GM18507 (cell line): ENCODE results near the gene EPN1.

Experiments used
- DNase-seq: peaks from one replicate; pipeline ENCODE4 v3.0.0; 2011; ENCODE audit warnings: low read depth; ENCODE audit not compliant: insufficient read length; ENCODE audit errors: extremely low spot score
- FAIRE-seq: peaks from 2 replicates; lab custom pipeline; 2011; peaks lifted over from hg19 to GRCh38; lab: Jason Lieb, UNC

Gene EPN1

DNA sequence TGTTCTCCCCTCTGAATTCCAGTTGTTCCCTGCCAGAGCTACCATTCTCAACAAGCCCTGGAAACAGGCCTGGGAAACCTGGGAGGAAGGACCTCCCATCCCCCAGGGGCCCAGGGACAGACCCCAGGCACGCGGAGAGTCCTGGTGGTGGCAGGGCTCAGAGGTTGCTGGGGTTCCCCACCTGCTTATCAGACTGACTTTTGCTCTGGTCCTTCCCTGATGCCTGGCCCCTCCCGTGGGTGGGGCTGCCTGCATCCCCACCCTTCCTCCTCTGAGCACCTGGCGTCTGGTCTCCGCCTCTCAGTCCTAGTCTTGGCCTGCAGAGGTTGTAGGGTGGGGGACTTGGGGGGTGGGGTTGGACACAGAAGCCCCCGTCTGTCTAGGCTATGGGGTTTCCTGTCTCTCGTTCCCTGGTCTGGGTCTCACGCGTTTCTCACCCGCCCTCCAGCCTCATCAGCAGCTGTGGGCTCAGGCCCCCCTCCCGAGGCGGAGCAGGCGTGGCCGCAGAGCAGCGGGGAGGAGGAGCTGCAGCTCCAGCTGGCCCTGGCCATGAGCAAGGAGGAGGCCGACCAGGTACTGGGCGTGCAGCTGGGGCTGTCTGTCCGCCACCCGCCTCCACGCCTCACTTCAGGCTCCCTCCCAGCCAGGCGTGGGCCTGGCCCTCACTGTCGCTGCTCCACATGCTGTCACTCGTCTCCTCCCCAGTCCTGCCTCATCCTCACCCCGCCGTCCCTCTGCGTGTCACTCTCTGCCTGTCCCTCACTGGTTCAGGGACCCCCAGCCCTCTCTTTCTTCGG is 13.6 kb downstream of the EPN1 start:
- DNase-seq (no peak), FAIRE-seq (no peak)

DNA sequence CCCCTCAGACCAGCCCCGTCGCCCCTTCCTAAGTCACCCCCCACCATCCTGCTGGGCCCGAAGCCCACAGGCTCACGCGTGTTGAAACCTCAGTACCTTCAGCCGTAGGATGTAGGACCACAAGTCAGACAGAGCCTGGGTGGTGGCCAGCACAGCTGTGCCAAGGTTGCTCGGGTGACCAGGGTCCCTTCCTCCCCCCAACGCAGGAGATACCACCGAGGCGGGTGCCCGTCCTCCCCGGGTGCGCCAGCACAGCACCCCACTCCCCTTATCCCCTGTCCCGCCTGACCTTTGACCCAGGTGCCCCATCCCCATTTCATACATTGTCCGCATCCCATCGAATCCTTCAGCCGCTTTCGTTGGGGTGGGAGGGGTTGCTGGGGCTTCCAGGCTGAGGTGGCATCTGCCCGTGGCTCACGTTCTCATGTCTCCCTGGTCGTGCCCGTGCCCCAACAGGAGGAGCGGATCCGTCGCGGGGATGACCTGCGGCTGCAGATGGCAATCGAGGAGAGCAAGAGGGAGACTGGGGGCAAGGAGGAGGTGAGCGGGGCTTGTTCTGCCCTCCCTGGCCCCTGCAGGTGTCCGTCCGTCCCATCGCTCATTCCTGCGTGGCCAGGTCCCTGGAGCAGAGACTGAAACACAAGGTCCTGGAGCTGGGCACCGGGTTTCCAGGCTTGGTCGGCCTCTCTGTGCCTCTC is 14.5 kb downstream of the EPN1 start:
- FAIRE-seq: no peak
- DNase-seq: no peak

DNA sequence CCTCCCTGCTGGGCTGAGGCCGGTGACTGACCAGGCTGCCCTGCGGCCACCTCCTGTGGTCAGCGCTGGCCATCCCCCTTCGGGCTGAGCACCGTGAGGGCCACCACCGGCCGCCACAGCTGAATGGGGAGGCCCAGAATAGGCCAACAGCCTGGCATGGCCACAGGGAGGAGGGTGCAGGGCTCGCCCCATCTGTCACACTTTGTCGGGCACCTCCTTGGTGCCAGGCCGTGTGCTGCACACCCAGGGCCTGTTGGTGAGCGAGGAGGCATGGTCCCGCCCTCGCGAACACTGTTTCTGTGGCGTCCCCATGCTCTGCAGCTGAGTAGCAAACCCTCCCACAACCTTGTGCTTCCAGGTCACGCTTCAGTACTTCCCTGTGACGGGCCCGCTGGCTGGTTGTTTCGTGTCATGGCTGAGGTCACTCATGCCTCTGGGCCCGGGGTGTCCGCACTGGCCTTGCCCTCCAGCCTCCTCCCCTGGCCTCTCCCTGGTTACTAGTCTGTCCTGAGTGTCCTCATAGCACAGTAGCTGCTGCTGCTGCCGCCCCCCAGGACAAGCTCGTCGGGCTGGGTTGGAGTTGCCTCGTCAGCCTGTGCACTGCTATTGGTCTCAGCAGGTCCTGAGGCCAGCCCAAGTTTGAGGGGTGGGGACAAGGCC is 15.2 kb downstream of the EPN1 start:
- no peak for FAIRE-seq
- DNase-seq: no peak

DNA sequence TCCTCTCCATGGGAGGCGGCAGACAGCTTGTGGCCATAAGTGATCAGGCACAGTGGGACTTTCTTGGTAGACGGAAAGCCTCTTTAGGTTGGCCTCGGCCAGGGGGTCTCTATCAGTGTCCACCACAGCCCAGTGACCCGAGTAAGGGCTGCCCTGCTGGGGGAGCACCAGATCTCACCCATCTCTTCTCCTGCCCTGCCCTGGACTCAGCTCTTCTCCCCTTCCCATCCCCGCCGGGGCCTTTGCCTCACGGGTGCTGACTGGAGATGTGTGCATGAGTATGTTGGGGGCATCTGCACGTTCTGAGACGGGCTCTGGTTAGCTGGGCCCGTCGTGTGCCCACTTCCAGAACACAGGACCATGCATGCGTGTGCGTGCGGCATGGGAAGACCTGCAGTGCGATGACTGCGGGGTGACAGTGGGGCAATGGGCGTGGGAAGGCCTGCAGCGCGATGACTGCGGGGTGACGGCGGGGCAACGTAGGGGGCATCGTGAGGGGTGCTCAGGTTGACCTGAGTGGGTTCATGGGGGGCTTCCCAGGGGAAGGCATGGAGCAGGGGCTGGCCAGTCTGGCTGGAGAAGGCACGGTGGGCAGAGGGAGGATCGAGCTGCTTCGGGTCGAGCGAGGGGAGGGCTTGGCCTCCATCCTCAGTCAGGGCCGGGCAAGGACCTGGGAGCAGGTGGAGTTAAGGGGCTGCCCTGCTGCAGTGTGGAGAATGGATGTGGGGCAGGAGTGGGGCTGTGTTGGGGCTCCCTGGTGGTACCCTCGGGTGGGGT is 15.9 kb downstream of the EPN1 start:
- FAIRE-seq (no peak), DNase-seq (no peak)

DNA sequence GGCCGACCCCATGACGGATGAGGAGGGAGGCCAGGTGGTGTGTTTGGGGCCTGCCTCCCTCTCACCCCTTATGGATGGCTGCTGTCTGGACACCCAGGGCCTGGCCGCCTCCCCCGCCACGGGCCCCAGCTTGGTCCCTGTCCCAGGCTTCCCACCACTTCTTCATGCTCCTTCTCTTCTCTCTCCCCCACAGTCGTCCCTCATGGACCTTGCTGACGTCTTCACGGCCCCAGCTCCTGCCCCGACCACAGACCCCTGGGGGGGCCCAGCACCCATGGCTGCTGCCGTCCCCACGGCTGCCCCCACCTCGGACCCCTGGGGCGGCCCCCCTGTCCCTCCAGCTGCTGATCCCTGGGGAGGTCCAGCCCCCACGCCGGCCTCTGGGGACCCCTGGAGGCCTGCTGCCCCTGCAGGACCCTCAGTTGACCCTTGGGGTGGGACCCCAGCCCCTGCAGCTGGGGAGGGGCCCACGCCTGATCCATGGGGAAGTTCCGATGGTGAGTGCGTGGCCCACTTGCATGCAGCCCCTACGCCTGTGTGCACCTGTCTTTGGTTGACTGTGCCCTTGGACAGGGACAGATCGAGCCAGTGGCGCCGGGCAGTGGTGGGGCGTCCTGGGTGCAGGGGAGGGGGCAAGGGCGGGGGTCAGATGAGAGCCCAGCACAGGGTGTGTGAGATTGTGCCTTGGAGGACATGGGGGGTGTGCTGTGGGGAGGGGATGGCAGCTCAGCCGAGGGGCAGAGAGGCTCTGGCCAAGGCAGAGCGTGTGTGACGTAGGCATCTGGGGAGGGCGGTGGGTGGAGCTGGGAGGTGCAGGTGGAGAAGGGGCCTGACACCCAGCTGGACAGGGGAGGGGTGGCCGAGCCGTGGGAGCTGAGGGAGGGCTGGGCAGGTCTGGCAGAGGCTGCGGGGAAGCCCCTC is 16.8 kb downstream of the EPN1 start:
- FAIRE-seq (no peak), DNase-seq (no peak)

DNA sequence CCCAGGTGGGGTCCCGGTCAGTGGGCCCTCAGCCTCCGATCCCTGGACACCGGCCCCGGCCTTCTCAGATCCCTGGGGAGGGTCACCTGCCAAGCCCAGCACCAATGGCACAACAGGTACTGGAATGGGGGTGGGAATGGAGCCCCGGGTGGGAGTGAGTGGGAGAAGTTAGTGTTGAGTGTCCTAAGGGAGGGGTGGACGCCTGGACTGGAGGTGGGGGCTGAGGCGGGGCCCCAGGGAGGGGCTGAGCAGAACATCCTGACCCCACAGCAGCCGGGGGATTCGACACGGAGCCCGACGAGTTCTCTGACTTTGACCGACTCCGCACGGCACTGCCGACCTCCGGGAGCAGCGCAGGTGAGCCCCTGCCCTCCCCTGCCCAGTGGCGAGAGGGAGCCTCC is 17.7 kb downstream of the EPN1 start:
- DNase-seq (no peak), FAIRE-seq (no peak)

DNA sequence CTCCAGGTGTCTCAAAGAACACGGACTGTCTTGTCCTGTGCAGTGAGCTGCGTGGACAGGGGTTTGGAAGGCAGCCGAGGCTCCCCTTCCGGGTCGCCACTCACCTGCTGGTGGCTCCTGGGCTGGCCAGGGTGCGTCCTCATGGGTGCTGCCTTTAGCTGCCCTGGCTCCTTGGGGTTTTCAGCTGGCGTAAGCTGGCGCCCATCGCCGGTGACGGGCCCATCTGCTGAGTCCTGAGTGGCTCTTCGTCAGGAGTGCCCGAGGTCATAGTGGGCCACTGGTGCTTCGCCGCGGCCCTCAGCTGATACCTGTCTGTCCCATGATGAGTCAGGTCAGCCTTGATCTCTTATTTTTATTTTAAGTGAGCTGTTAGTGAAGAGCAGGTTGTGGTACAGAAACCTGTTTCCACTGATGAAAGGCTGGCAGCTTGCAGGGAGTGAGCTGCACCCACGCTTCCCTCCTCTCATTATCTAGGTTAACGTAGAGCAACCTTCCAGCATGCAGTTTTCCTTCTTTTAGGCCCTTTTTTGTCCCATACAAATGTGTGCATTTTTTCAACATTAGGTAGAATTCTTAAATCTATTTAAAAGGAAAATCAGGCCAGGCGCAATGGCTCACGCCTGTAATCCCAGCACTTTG is 18.4 kb downstream of the EPN1 start:
- FAIRE-seq (no peak), DNase-seq (no peak)

DNA sequence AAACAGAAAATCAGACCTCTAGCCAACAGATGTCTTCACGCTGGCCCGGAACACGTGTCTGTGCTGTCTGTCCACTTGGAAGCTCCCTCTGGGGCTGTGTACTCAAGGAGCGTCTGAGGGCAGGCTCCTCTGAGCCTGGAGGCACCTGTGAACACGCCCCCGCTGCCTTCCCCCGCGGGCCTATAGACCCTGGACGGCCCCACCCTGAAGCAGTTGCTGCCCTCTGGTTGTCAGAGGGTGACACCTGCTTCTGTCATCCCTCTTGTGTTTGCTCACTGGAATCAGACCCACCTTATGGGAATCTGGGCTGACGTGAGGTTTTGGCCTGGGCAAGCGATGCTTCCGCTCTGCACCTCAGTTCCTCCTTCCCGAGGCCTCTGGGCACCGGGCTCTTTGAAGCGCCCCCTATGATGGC is 19.2 kb downstream of the EPN1 start:
- FAIRE-seq (no peak), DNase-seq (no peak)

DNA sequence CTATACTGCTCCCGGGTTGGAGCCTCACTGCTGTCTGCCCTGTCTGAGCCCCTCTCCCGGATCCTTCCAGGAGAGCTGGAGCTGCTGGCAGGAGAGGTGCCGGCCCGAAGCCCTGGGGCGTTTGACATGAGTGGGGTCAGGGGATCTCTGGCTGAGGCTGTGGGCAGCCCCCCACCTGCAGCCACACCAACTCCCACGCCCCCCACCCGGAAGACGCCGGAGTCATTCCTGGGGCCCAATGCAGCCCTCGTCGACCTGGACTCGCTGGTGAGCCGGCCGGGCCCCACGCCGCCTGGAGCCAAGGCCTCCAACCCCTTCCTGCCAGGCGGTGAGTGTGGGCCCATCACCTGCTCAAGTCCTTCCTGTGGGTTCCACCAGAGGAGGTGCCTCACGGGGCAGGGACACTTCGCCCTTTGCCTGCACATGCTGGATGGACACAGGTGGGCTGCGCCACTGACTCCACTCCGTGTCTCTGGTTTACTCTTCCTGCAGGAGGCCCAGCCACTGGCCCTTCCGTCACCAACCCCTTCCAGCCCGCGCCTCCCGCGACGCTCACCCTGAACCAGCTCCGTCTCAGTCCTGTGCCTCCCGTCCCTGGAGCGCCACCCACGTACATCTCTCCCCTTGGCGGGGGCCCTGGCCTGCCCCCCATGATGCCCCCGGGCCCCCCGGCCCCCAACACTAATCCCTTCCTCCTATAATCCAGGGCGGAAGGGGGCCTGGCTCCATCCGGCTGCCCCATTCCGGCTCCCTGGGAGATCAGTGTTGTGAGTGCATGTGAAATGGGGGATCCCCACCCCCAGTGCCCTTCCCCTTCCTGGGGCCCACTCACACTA is 19.8 kb downstream of the EPN1 start:
- FAIRE-seq (no peak), DNase-seq (no peak)

DNA sequence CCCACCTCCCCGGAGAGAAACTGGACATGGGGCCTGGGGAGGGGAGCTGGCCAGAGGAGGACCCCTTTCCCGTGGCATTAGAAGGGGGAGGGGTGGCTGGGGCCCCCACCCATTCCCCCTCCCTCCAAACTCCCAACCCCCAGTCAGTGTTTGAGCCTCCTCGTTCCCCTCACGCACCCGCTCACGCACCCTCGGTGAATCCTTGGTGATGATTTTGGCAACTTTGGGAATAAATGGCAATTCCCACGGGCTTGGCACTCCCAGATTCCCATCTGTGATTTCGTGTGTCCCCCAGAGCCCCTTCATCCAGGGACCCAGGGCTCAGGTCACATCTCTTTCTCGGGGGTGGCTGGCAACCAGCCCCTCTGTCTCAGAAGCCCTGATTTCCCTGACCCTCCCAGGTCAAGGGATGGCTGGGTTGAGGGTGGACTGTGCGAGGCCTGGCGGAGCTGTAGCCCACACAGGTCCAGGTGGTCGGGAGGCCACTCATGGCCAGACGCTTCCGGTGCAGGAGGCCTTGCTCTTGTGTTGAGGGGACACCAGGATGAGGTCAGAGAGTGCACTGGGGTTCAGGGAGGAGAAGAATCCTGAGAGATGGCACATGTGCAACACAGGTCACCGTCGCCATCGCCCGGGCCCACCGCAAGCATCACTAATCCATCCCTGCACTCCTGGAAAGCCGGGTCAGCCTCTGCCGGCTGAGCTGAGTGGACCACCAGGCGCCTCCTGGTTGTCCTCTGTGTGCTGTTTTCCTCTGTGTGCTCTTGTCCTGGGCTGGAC is 20.7 kb downstream of the EPN1 start:
- DNase-seq (no peak), FAIRE-seq (no peak)

DNA sequence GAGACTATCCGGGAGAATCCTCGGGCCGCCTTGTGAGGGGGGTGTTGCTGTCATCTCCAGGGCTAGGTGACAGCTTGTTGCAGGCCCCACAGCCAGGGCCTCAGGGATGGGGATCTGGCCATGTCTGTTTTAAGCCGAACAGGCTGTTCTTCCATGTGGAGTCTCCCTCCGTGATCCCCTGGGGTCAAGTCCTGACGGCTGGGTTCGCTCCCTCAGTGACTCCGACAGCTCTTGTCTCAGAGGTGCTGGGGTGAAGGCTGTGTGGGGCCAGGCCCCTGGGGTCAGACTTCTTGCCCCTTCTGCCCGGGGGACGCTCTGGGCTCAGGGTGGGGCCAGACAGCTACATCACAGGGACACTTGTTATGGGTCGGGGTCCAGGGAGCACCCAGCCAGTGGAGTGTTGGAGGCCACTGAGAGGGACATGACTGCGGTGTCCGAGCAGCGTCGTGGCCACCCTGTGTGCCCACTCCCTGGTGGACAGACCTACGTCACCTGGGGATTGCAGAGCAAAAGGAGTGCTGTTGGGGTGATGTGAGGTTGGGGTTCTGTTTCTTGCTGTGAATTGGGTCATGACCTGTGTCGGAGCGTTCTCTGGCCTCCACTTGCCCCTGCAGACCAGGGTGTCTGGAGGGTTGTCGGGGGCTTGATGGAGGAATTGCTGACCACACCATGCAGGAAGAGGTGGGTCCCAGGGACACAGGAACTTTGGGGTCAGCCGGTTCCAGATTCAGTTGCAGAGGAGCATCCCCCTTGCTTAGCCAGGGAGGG is 21.5 kb downstream of the EPN1 start:
- DNase-seq (no peak), FAIRE-seq (no peak)

DNA sequence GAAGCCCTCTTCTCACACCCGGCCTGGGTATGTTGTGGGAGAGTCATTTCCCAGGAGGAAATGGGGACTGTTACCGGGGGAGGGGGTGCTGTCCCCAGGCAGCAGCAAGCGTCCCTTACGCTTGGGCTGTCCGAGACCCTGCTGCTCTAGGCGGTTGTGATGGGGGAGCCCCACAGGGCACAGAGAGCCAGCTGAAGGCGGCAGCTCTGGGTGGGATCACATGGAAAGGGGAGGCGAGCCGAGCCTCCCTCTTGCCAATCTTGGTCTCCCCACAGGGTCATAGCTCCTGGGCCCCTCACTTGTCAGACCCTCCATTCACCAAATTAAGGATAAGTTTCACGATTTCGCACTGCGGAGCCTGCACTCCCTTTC is 22.0 kb downstream of the EPN1 start:
- no peak for FAIRE-seq
- no peak for DNase-seq

DNA sequence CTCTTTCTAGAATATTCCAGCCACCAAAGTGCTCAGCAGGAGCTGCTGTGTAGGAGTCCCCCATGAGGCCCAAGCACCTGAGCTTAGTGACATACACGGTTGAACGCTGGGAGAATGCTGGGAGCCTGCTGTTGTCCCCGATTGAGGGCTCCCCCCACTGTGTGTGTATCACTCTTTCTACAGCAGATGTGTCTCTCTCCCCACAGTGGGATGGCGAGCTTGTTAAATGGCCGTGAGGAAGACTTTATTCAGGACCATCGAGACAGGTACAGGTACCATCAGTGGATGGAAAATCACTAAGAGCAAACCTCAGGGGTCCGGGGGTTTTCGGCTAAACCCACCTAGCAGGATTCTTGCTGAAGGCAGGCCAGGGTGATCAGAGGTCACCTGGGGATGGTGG is 22.7 kb downstream of the EPN1 start:
- FAIRE-seq: no peak
- no peak for DNase-seq

DNA sequence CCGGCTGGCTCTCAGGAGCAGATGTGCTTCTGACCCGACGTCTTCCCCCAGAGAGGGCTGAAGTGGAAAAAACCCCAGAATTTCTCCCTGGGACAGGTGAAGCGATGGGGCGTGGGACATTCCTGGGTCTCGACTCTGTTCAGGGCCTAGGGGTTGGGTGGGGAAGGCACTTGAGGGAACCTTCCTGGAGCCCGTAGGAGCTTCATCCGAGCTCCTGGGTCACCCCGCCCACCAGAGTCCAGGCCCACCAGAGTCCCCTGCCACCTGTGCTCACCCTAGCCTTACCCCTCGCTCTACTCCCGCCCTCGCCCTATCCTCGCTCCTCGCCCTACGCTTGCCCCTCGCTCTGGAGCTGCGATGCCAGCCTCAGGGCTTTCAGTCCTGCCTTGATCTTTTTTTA is 23.2 kb downstream of the EPN1 start:
- no peak for DNase-seq
- no peak for FAIRE-seq

DNA sequence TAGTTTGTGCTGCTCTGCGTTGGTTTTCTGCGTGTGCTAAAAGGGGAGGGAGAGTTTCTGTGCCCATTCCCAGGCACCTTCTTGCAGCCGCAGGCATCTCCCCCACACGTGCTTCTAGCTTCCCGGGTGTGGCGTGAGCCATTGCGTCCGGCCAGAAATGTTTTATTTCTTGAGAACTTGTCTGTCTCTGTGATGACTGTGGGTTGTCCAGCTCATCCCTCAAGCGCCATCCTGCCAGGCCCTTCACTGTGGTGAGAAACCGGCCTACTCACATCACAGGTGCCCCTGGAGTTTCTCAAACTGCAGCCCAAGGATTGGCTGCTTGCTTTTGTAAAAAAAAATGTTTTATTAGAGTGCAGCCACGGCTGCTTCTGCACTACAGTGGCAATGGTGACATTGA is 24.2 kb downstream of the EPN1 start:
- no peak for DNase-seq
- no peak for FAIRE-seq

DNA sequence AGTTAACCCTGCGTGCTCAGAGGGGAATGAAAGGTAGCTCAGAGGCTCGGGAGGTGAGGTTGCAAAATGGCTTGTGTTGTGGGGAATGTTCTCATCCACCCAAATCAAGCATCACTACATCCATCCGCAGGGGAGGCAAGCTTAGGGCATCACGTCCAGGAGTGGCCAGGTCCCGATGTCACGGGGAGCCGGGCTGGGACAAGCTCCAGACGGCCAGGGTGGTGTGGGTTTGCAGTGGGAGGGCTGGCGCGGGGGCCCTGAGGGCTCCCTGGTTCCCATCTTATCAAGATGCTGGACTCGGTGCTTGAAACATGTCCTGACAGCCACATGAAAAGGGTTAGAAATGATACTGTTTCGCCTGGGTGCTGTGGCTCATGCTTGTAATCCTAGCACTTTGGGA is 25.8 kb downstream of the EPN1 start:
- FAIRE-seq: no peak
- DNase-seq: no peak
